K562 (cell line): ENCODE measurements around the gene MICALL2. TPM values are rescaled to one million over a fixed set of nuclear protein-coding genes. Genes with fewer than 3 reads are reported as not detected.
A peak's percentile ranks its signal among the peaks of the same experiment; 100 is the strongest.

Experiments
- ATAC-seq: fragments of 200-7000 bp; cut with Tn5 transposase; 3 replicates; pipeline ENCODE4 v1.9.1; 2020; ENCODE audit warnings: moderate library complexity
- BruUV-seq: library from RNA; stranded (reverse); fragments of 400-500 nt; replicated peaks from 2 replicates; lab custom pipeline; 2021; lab: Mats Ljungman, UMichigan
- CTCF ChIA-PET: fragments of 300-600 bp; formaldehyde crosslinking; extraction: SDS; loops from one replicate; lab custom pipeline; 2021; ENCODE audit warnings: low intra/inter-chr PET ratio; lab: Yijun Ruan, JAX
- POLR2A ChIA-PET: fragments of 300-600, 350-650 bp; sonication (Branson Sonifier 250); formaldehyde crosslinking; extraction: SDS; loops from one replicate; lab custom pipeline; 2021; ENCODE audit warnings: antibody characterized with exemption, inconsistent platforms; lab: Yijun Ruan, JAX
- DNase-seq, 4 experiments: peaks; one replicate each; pipeline versions ENCODE4 v3.0.0 to v3.0.0-alpha.2; 2011 to 2018; ENCODE audit warnings: low spot score in 3 of 4, mixed read lengths in 3 of 4; ENCODE audit errors: extremely low read depth in 1 of 4
- FAIRE-seq: peaks from 2 replicates; lab custom pipeline; 2011; peaks lifted over from hg19 to GRCh38; lab: Jason Lieb, UNC
- H2AFZ ChIP-seq: 2 replicates; pipeline ENCODE4 v1.6.0; 2011; ENCODE audit warnings: low read depth, low read length, control low read depth, inconsistent platforms
- H3K27ac ChIP-seq: fragments of 200-600 bp; 3 replicates; pipeline ENCODE4 v1.8.0; 2011; ENCODE audit warnings: low read depth, mild to moderate bottlenecking, control low read depth, inconsistent platforms, low read length, moderate library complexity, mixed read lengths; ENCODE audit errors: extremely low read depth
- H3K27me3 ChIP-seq, 2 experiments: fragments of 300-600 bp in 1 of 2; 2 replicates in 1 of 2; 3 replicates in 1 of 2; pipeline versions ENCODE4 v1.6.0 to v1.8.0; 2011; ENCODE audit warnings: inconsistent platforms in 2 of 2, low read length in 2 of 2, mild to moderate bottlenecking in 1 of 2, mixed read lengths in 1 of 2, moderate library complexity in 1 of 2; ENCODE audit not compliant: control insufficient read depth in 2 of 2, insufficient read depth in 2 of 2
- H3K36me3 ChIP-seq: fragments of 300-600 bp; 3 replicates; pipeline ENCODE4 v1.8.0; 2011; ENCODE audit warnings: mild to moderate bottlenecking, low read length, inconsistent platforms; ENCODE audit not compliant: control insufficient read depth, insufficient read depth
- H3K4me1 ChIP-seq, 2 experiments: fragments of 200-600 bp in 1 of 2; replicated peaks in 1 of 2; 2 replicates in 1 of 2; 3 replicates in 1 of 2; pipeline versions ENCODE4 v1.5.1 to v1.8.0; 2011; ENCODE audit warnings: inconsistent platforms in 2 of 2, low read length in 2 of 2, mild to moderate bottlenecking in 1 of 2, mixed read lengths in 1 of 2, moderate library complexity in 1 of 2; ENCODE audit not compliant: control insufficient read depth in 2 of 2, insufficient read depth in 2 of 2
- H3K4me2 ChIP-seq: 2 replicates; pipeline ENCODE4 v1.6.1; 2011; ENCODE audit warnings: low read length, control low read depth, inconsistent platforms, mixed read lengths; ENCODE audit not compliant: insufficient read depth
- H3K4me3 ChIP-seq: fragments of 200-600 bp; sonication (generic), shearing (Covaris generic); 2 replicates; pipeline ENCODE4 v1.5.1; 2016; ENCODE audit warnings: control low read depth, inconsistent platforms
- H3K79me2 ChIP-seq: fragments of 200-600 bp; 3 replicates; pipeline ENCODE4 v1.8.0; 2011; ENCODE audit warnings: low read length, inconsistent platforms; ENCODE audit not compliant: control insufficient read depth, insufficient read depth
- H3K9ac ChIP-seq, 2 experiments: 2 replicates each; pipeline versions ENCODE4 v1.6.0 to v1.6.1; 2011; ENCODE audit warnings: low read depth in 2 of 2, low read length in 2 of 2, control low read depth in 1 of 2, inconsistent platforms in 1 of 2, mild to moderate bottlenecking in 1 of 2, mixed read lengths in 1 of 2; ENCODE audit not compliant: insufficient read depth in 1 of 2
- H3K9me1 ChIP-seq: one replicate; pipeline ENCODE4 v1.6.0; 2011; ENCODE audit warnings: inconsistent platforms, mild to moderate bottlenecking, low read length, moderate library complexity; ENCODE audit not compliant: control insufficient read depth, insufficient read depth
- H3K9me3 ChIP-seq: replicated peaks from 2 replicates; pipeline ENCODE4 v1.5.1; 2011; ENCODE audit warnings: low read depth, low read length, inconsistent platforms; ENCODE audit not compliant: control insufficient read depth, insufficient read depth
- H4K20me1 ChIP-seq: replicated peaks from 2 replicates; pipeline ENCODE4 v1.6.1; 2011; ENCODE audit warnings: low read length, inconsistent platforms, mixed read lengths; ENCODE audit not compliant: control insufficient read depth, insufficient read depth
- HINFP ChIP-seq: fragments of 450-650 bp; conservative IDR thresholded peaks from 2 replicates; pipeline ENCODE4 v1.6.1; 2016; ENCODE audit warnings: missing genetic modification characterization, low read depth, mild to moderate bottlenecking, control low read depth, missing compliant biosample characterization
- RFX1 ChIP-seq: fragments of 450-650 bp; IDR thresholded peaks from 2 replicates; pipeline ENCODE4 v1.6.1; 2016; ENCODE audit warnings: mild to moderate bottlenecking, moderate library complexity
- SPI1 ChIP-seq: IDR thresholded peaks from 2 replicates; pipeline ENCODE4 v1.6.1; 2011; ENCODE audit warnings: low read depth, low read length, control low read depth, borderline replicate concordance
- WGBS: fragments of 100-300 bp; shearing (Covaris generic); methylation state at CpG from one replicate; pipeline ENCODE4 v1.1.6; 2016; ENCODE audit warnings: low coverage, mixed read lengths; ENCODE audit not compliant: insufficient coverage; ENCODE audit errors: missing lambda C conversion rate; 5-methylcytosine and 5-hydroxymethylcytosine counted together
- in situ Hi-C: fragments of 300-500 bp; cut with MboI; formaldehyde crosslinking; loops from 4 replicates; pipeline ENCODE4 v1.15.0; 2018; ENCODE audit warnings: inconsistent platforms, mixed read lengths
- intact Hi-C: fragments of 100-400 bp; cut with micrococcal nuclease; formaldehyde crosslinking; loops from 2 replicates; pipeline ENCODE4 v1.14.2; 2022
- polyA plus RNA-seq, 8 experiments: library from polyadenylated mRNA; depleted of rRNA in 4 of 8; stranded (reverse) in 5 of 8; unstranded in 3 of 8; fragments of >200 nt; fragmentation: Nextera tagmentation in 2 of 8; fragmentation: Illumina TruSeq in 1 of 8; extraction: Ambion mirVana in 2 of 8; extraction: Trizol in 1 of 8; gene quantifications; 2 replicates each; pipeline versions ENCODE4 v1.2.1 to v1.2.3, GENCODE V29; 2011 to 2014; ENCODE audit warnings: inconsistent platforms in 1 of 8, missing spikeins in 1 of 8
- total RNA-seq, 7 experiments: library from RNA; depleted of rRNA in 6 of 7; stranded (reverse); fragments of >200 nt in 6 of 7; fragmentation: Illumina TruSeq in 2 of 7; extraction: Trizol in 2 of 7; gene quantifications; 2 replicates each; pipeline versions ENCODE4 v1.2.1 to v1.2.3, GENCODE V29; 2011 to 2021; ENCODE audit warnings: low replicate concordance in 1 of 7

MICALL2 gene
- total and polyA plus RNA-seq, 9 of the 15 experiments (the other 6 are each of a cell fraction or from before 2014, with no cell fraction given): 1.8 to 103 (median 17.0) TPM

DNA sequence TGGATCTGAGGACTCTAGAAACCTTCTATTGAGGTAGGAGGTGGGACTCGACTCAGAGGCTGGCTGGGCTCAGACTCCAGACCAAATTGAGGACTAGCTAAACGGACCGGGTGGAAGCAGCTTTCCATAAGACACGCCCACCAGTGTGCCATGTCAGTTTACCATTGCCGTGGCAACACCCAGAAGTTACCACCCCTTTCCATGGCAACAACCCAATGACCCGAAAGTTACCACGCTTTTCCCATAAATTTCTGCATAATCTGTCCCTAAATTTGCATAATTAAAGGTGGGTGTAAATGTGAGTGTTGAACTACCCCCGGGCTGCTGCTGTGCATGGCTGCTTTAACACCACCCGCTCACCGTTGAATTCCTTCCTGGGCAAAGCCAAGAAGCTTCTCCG, 58.9 kb downstream of the MICALL2 start:
- FAIRE-seq: no peak
- POLR2A ChIA-PET: no interaction called here

More for the DNA sequence above, 58.9 kb downstream of the MICALL2 start:
- DNase-seq (no peak), ATAC-seq (no peak)
- no peaks in the 10 kb centered on the region for H3K9me1 ChIP-seq
- intact Hi-C loops: no loop called here
- H3K4me3 ChIP-seq: no peak overlapping the region
- no TSS peak for BruUV-seq
- in situ Hi-C loops: no loop called here
- 7% methylated on average over 10 of the region's 11 CpGs for WGBS
- H3K9me3 ChIP-seq: no peaks in the 10 kb centered on the region
- no peak overlapping the region for H3K9ac ChIP-seq
- CTCF ChIA-PET: no interaction called here
- H3K4me2 ChIP-seq: no peak overlapping the region
- H3K27ac ChIP-seq: no peak overlapping the region
- peaks cover 3 to 22% of the 10 kb centered on the region in 2 experiments; a peak in 3 of 5 replicates for H3K4me1 ChIP-seq
- H3K79me2 ChIP-seq: no peaks in the 10 kb centered on the region
- H3K36me3 ChIP-seq: no peaks in the 10 kb centered on the region
- peaks cover 32 to 68% of the 10 kb centered on the region in 2 experiments for H3K27me3 ChIP-seq
- H4K20me1 ChIP-seq: no peaks in the 10 kb centered on the region; the same call in 1 of the 2 replicates
- no peak overlapping the region for H2AFZ ChIP-seq
- 0 out of 2 replicates have a peak, but pooled peaks have one; percentile 16 for TF ChIP-seq HINFP (tag)
- no peak for TF ChIP-seq SPI1
- TF ChIP-seq RFX1: peak; percentile 57; the same call in 1 of the 2 replicates
